AG10803 (cell line): ENCODE results near the gene TCIRG1.
"Not testable (repeated sequence)": the region's sequence is repeated elsewhere in the genome, so short reads cannot be mapped to it uniquely, and the experiment has no call there.

Experiments used
- DNase-seq: peaks from one replicate; pipeline ENCODE4 v3.0.0; 2010; ENCODE audit warnings: low read depth
- H3K4me3 ChIP-seq: 2 replicates; pipeline ENCODE4 v1.5.1; 2011; ENCODE audit warnings: mild to moderate bottlenecking, low read length, control low read depth
- TF ChIP-seq, protein P1 (sequence below): conservative IDR thresholded peaks from 2 replicates; pipeline ENCODE4 v1.5.1; 2011; ENCODE audit warnings: mild to moderate bottlenecking, low read length, control low read depth, inconsistent platforms

TCIRG1 gene

DNA sequence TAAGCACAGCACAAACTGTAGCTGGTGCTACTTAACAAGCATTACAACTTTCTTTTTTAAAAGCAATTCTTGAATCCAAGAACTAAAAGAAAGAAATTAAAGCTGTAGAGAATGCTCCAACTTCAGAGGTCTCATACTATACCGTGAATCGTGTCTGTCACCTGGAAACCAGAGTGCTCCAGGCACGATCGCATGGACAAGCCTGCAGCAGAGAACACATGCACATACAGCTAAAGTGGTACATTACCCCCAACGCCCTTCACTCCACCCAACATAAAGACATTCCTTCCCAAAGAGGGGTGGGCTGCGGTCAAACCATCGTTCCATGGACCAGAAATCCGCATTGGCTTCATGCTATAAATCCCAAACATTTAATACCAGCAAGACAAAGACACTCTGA is 50.9 kb downstream of the TCIRG1 start:
- no peak overlapping the region for H3K4me3 ChIP-seq
- no peak for DNase-seq
- TF ChIP-seq, protein P1, sequence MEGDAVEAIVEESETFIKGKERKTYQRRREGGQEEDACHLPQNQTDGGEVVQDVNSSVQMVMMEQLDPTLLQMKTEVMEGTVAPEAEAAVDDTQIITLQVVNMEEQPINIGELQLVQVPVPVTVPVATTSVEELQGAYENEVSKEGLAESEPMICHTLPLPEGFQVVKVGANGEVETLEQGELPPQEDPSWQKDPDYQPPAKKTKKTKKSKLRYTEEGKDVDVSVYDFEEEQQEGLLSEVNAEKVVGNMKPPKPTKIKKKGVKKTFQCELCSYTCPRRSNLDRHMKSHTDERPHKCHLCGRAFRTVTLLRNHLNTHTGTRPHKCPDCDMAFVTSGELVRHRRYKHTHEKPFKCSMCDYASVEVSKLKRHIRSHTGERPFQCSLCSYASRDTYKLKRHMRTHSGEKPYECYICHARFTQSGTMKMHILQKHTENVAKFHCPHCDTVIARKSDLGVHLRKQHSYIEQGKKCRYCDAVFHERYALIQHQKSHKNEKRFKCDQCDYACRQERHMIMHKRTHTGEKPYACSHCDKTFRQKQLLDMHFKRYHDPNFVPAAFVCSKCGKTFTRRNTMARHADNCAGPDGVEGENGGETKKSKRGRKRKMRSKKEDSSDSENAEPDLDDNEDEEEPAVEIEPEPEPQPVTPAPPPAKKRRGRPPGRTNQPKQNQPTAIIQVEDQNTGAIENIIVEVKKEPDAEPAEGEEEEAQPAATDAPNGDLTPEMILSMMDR = no peak

DNA sequence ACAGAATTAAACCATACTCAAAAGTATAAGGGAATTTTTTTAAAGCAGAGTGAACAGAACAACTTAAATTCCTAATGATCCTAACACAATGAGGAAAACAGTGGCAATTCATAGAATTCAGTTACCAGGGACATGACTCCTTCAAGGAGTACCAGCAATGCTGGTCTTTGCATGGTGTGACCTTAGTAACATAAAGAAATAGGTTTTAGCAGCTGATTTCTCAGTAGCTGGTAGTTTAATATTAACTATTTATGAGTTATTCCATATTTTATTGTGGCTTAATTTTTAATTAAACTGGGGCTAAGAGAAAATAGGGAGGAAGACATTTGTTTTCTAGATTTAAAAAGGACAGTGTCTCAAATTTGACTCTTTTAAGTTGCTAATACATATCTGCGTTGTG is 51.5 kb downstream of the TCIRG1 start:
- TF ChIP-seq, protein P1 = no peak
- H3K4me3 ChIP-seq = no peak overlapping the region
- DNase-seq = no peak

DNA sequence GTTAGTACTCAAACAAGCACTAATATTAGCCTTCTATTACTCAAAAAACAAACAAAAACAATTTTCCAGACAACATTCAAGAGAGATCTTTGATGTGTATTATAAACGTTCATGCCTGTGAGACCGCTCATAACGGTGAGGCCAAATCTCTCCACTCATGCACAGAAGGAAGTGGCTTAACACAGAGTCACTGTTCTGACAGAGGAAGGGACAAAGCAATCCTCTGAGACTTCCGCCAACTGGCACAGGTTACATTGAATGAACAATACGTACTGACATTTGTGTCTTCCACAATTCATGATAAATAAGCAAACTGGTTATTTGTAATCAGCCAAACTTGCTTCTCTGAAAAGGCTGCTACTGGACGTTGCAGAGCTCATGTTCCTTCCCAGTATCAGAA is 51.9 kb downstream of the TCIRG1 start:
- no peak overlapping the region for H3K4me3 ChIP-seq
- TF ChIP-seq, protein P1 = no peak
- DNase-seq = no peak

DNA sequence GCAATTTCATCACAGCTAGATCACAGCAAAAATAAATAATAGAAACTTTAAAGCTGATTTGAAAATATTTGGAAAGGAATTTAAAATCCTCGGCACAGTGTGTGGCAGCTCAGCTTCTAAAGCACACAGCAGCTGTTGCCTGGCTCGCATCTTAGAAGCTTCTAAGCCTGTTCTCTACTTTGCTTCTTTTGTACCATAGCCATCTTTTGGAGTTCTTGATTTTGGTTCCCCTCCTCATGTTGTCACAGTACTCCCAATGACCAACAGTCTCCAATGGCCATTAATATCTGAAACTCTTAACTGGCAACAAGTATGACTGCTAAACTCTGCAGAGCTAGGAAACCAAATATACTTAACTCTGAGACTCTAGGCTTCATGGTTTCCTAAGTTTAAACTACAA is 53.6 kb downstream of the TCIRG1 start:
- DNase-seq = no peak
- TF ChIP-seq, protein P1 = no peak
- no peak overlapping the region for H3K4me3 ChIP-seq

DNA sequence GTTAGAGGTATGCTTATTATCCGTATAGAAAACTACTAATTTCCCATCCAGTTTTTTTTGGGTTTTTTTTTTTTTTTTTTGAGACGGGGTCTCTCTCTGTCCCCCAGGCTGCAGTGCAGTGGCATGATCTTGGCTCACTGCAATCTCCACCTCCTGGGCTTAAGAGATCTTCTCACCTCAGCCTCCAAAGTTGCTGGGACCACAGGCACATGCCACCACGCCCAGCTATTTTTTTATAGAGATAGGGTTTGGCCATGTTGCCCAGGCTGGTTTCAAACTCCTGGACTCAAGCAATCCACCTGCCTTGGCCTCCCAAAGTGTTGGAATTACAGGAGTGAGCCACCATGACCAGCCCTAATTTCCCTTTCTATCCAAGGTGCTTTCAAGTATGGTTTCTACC is 54.1 kb downstream of the TCIRG1 start:
- DNase-seq, H3K4me3 ChIP-seq: not testable (repeated sequence)

DNA sequence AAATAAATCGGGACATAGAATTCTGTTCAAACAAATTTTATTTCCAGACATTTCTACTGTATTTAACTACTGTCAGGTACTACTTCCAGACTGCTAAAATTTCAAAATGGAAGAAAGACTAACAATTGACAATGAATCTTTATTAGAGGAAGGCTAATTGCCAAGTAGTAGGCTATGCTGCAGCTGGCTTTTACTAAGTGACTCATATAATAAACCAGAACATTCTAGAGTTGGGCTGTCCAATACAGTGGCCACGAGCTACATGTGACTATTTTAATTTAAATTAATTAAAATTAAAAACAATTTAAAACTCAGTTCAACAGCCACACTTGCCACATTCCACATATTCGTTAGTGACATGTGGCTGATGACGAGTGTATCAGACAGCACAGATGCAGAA is 54.7 kb downstream of the TCIRG1 start:
- TF ChIP-seq, protein P1 = no peak
- no peak for DNase-seq
- no peak overlapping the region for H3K4me3 ChIP-seq

DNA sequence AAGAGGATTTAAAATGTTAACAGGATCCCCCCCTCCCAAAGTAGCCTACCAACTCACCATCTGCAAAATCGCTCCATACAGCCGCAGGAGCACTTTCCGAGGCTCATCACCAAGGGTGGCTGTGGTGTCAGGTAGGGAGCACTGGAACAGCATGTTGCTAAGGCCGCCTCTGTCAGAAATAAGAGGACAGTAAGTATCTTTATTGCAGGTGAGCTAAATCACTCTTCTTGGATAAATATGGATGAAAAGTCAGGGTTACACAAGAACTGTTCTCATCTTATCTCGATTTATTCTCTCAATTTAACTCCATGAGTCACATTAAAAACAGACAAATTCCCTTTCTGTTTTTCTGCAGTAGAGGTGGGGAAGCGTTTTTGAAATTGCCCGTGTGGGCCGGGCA is 58.1 kb downstream of the TCIRG1 start:
- TF ChIP-seq, protein P1 = no peak
- no peak overlapping the region for H3K4me3 ChIP-seq
- DNase-seq = no peak

DNA sequence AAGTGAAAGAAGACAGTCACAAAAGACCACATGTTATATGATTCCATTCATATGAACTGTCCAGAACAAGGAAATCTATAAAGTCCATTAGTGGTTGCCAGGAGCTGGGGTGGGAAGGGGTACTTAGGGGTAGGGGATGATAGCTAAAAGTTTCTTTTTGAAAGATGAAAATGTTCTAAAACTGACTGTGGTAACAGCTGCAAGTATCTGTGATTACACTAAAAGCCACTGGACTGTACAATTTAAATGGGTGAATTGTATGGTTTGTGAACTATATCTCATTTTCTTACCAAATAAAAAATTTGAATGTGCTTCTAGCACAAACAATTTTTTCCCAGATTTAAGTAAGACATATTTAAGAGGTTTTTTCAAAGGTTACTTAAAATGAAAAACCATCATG is 60.2 kb downstream of the TCIRG1 start:
- no peak for DNase-seq
- H3K4me3 ChIP-seq = no peak overlapping the region
- TF ChIP-seq, protein P1 = no peak
